KMS-11 (cell line): ENCODE results near the gene DNAH11.

Experiments used
- H2AFZ ChIP-seq: fragments of 200-600 bp; sonication (generic); 2 replicates; pipeline ENCODE4 v1.6.1; 2016; ENCODE audit warnings: antibody characterized with exemption, mixed run types, low read depth
- H3K27ac ChIP-seq: fragments of 200-600 bp; sonication (generic); 2 replicates; pipeline ENCODE4 v1.6.1; 2016; ENCODE audit warnings: mild to moderate bottlenecking, mixed run types
- H3K27me3 ChIP-seq: fragments of 200-600 bp; sonication (generic); 2 replicates; pipeline ENCODE4 v1.6.1; 2017; ENCODE audit warnings: mild to moderate bottlenecking, low read depth, mixed run types, moderate library complexity; ENCODE audit not compliant: insufficient read depth
- H3K36me3 ChIP-seq: fragments of 200-600 bp; sonication (generic); 2 replicates; pipeline ENCODE4 v1.6.1; 2017; ENCODE audit warnings: mild to moderate bottlenecking, mixed run types; ENCODE audit not compliant: insufficient read depth
- H3K4me1 ChIP-seq: fragments of 200-600 bp; sonication (generic); 2 replicates; pipeline ENCODE4 v1.6.1; 2016; ENCODE audit warnings: mild to moderate bottlenecking, low read depth, mixed run types; ENCODE audit not compliant: poor library complexity, severe bottlenecking
- H3K4me2 ChIP-seq: fragments of 200-600 bp; sonication (generic); 2 replicates; pipeline ENCODE4 v1.7.0; 2016; ENCODE audit warnings: mild to moderate bottlenecking, mixed run types
- H3K4me3 ChIP-seq: fragments of 200-600 bp; sonication (generic); IDR thresholded peaks from 2 replicates; pipeline ENCODE4 v1.6.1; 2017; ENCODE audit warnings: low read depth, low read length, mixed read lengths; ENCODE audit not compliant: insufficient read depth
- H3K79me2 ChIP-seq: fragments of 200-600 bp; sonication (generic); 2 replicates; pipeline ENCODE4 v1.6.1; 2016; ENCODE audit warnings: low read depth, mixed run types; ENCODE audit not compliant: insufficient read depth
- H3K9ac ChIP-seq: fragments of 200-600 bp; sonication (generic); 2 replicates; pipeline ENCODE4 v1.6.1; 2016; ENCODE audit warnings: mild to moderate bottlenecking, mixed run types
- H4K20me1 ChIP-seq: fragments of 200-600 bp; sonication (generic); 2 replicates; pipeline ENCODE4 v1.6.1; 2016; ENCODE audit warnings: mild to moderate bottlenecking, mixed run types; ENCODE audit not compliant: insufficient read depth
- TF ChIP-seq, protein P1 (sequence below): fragments of 200-600 bp; sonication (generic); conservative IDR thresholded peaks from 2 replicates; pipeline ENCODE4 v1.6.1; 2017; ENCODE audit warnings: low read depth, mild to moderate bottlenecking, antibody characterized with exemption, low read length, moderate library complexity, mixed read lengths

The DNAH11 gene

DNA sequence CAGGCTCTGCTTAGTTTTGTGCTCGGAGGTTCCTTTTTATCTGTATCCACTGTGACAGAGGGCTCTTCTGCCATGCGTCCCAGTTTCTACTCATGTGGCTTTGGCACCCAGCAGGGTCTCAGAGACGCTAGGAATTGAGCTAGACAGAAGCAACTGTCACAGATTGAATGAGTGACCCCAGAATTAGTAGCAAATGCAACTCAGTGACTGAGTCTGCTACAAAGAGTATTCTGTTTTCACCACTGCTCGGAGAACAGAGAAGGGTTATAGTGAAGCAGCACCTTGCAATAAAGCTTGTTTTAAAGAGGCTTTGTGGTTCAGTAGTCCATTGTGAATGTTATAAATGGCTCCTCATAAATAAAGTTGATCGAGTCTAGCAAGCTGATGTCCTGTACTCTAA lies 113.2 kb downstream of the DNAH11 start:
- no peaks in the 10 kb centered on the region for H4K20me1 ChIP-seq
- H2AFZ ChIP-seq, result no peak overlapping the region
- H3K27me3 ChIP-seq, result no peaks in the 10 kb centered on the region
- no peak overlapping the region for H3K4me2 ChIP-seq
- TF ChIP-seq, protein P1, sequence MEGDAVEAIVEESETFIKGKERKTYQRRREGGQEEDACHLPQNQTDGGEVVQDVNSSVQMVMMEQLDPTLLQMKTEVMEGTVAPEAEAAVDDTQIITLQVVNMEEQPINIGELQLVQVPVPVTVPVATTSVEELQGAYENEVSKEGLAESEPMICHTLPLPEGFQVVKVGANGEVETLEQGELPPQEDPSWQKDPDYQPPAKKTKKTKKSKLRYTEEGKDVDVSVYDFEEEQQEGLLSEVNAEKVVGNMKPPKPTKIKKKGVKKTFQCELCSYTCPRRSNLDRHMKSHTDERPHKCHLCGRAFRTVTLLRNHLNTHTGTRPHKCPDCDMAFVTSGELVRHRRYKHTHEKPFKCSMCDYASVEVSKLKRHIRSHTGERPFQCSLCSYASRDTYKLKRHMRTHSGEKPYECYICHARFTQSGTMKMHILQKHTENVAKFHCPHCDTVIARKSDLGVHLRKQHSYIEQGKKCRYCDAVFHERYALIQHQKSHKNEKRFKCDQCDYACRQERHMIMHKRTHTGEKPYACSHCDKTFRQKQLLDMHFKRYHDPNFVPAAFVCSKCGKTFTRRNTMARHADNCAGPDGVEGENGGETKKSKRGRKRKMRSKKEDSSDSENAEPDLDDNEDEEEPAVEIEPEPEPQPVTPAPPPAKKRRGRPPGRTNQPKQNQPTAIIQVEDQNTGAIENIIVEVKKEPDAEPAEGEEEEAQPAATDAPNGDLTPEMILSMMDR, result no peak
- no peak overlapping the region for H3K9ac ChIP-seq
- H3K4me3 ChIP-seq, result no peak overlapping the region
- H3K27ac ChIP-seq, result no peak overlapping the region
- no peaks in the 10 kb centered on the region for H3K36me3 ChIP-seq
- no peaks in the 10 kb centered on the region for H3K4me1 ChIP-seq
- H3K79me2 ChIP-seq, result no peaks in the 10 kb centered on the region

DNA sequence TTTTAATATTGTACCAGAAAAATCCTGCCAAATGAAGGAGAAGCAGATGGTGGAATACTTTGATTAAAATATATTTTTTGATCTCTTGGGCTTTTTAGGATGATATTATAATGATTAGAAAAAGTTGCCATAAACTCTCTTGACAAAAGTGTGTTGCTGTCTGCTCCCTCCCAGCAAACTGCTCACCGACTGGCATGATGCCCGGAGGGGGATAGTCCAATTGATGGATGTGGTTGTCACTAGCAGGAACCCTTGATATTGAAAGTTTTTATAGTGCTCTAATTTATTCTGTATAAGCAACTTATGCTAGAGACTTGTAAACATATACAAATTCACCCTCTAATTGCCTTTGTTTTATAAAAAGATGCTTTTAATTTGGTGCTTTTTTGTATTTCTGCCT lies 114.0 kb downstream of the DNAH11 start:
- no peaks in the 10 kb centered on the region for H3K36me3 ChIP-seq
- TF ChIP-seq, protein P1, result no peak
- H3K27me3 ChIP-seq, result no peaks in the 10 kb centered on the region
- no peaks in the 10 kb centered on the region for H4K20me1 ChIP-seq
- H3K9ac ChIP-seq, result no peak overlapping the region
- no peaks in the 10 kb centered on the region for H3K79me2 ChIP-seq
- H3K4me1 ChIP-seq, result no peaks in the 10 kb centered on the region
- H3K4me3 ChIP-seq, result no peak overlapping the region
- no peak overlapping the region for H2AFZ ChIP-seq
- H3K4me2 ChIP-seq, result no peak overlapping the region
- H3K27ac ChIP-seq, result no peak overlapping the region

DNA sequence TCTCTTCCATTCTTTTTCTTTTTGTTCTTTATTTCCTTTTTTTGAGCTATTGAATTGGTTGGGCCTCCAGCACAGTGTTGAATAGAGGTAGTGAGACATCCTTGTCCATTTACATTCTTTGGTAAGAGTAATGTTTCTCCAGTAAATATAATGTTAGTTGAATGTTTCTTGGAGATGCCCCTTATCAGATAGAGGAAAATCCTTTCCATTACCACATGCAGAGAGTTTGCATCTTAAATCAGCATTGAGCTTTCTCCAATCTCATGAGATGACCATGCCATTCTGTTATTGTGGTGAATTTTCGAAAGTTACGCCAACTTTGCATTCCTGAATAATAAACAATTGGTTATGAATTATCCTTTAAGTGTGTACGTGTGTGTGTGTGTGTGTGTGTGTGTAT lies 127.7 kb downstream of the DNAH11 start:
- H2AFZ ChIP-seq, result no peak overlapping the region
- H3K4me1 ChIP-seq, result no peaks in the 10 kb centered on the region
- no peak overlapping the region for H3K9ac ChIP-seq
- H3K79me2 ChIP-seq, result no peaks in the 10 kb centered on the region
- no peaks in the 10 kb centered on the region for H3K36me3 ChIP-seq
- no peak overlapping the region for H3K27ac ChIP-seq
- H3K4me3 ChIP-seq, result no peak overlapping the region
- H3K27me3 ChIP-seq, result no peaks in the 10 kb centered on the region
- no peaks in the 10 kb centered on the region for H4K20me1 ChIP-seq
- TF ChIP-seq, protein P1, result no peak
- no peak overlapping the region for H3K4me2 ChIP-seq

DNA sequence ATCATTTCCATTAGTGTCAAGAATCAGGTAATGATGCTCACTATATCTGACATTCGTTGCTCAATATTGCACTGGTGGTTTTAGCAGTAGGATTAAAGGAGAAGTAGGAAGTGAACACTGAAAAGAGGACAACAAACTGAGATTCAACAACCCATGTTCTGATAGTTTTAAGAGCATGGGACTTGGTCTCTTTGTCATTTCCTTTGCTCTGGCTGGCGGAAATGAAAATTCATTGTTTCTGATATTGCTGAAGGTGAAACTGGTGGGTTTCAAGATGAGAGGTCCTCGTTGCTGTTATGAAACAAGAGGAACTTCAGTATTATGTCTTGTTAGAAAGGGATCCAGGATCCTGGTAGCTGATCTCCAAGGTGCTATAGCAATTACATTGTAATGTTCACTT lies 129.0 kb downstream of the DNAH11 start:
- H2AFZ ChIP-seq, result no peak overlapping the region
- no peaks in the 10 kb centered on the region for H3K4me1 ChIP-seq
- no peak overlapping the region for H3K27ac ChIP-seq
- H3K27me3 ChIP-seq, result no peaks in the 10 kb centered on the region
- H3K4me3 ChIP-seq, result no peak overlapping the region
- no peaks in the 10 kb centered on the region for H3K36me3 ChIP-seq
- no peaks in the 10 kb centered on the region for H4K20me1 ChIP-seq
- no peak overlapping the region for H3K4me2 ChIP-seq
- H3K79me2 ChIP-seq, result no peaks in the 10 kb centered on the region
- no peak overlapping the region for H3K9ac ChIP-seq
- TF ChIP-seq, protein P1, result no peak
